ENCODE measurements around the gene HORMAD2. TPM values are rescaled to one million over a fixed set of nuclear protein-coding genes. Genes with fewer than 3 reads are reported as not detected.

Gene HORMAD2
- total and polyA plus RNA-seq, 2 donors (not counting 1 experiment from before 2014, with no cell fraction given) = not detected

DNA sequence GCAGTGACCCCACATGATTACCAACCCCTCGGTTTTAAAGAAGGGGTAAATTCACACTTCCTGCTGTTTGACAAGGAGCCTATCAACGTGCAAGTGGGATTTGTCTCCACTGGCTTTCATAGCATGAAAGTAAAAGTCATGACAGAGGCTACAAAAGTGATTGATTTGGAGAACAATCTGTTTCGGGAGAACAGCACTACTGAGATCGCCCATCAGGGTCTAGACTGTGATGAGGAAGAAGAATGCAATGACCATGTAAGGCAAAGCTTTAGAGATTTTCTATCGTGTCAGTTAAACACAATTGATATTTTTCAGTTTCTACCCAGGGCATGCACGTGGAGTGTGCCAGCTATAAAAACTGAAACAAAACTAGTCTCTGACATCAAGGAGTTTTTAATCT lies 41.7 kb downstream of the HORMAD2 start:
- H3K36me3 ChIP-seq (replicated peaks in 1 of 2; ENCODE audit: control extremely low read depth in 1 of 2, control insufficient read depth in 1 of 2, extremely low read depth in 1 of 2, insufficient read depth in 2 of 2, low read length in 1 of 2) = no peaks in the 10 kb centered on the region
- no peaks in the 10 kb centered on the region for H3K79me2 ChIP-seq (ENCODE audit: control insufficient read depth, insufficient read depth, low read length)
- no peak overlapping the region for H3K4me3 ChIP-seq (ENCODE audit: control extremely low read depth in 1 of 5, extremely low read depth in 1 of 5, insufficient read depth in 1 of 5, low read depth in 2 of 5, low read length in 4 of 5)
- no peaks in the 10 kb centered on the region for H3K27me3 ChIP-seq (replicated peaks in 1 of 4; ENCODE audit: control extremely low read depth in 1 of 4, control insufficient read depth in 3 of 4, insufficient read depth in 4 of 4, low read length in 3 of 4)
- H2AFZ ChIP-seq (ENCODE audit: insufficient read depth, low read depth, low read length, poor library complexity, severe bottlenecking) = no peak overlapping the region
- H4K20me1 ChIP-seq (ENCODE audit: control insufficient read depth, insufficient read depth, low read length, poor library complexity, severe bottlenecking) = no peaks in the 10 kb centered on the region
- DNase-seq = no peak
- POLR2A ChIA-PET = no interaction called here
- H3K27ac Mint-ChIP-seq = no peak overlapping the region
- no peaks in the 10 kb centered on the region for H3K4me1 ChIP-seq (ENCODE audit: control insufficient read depth in 2 of 2, insufficient read depth in 2 of 2, low read length in 2 of 2)
- H3K4me3 Mint-ChIP-seq = no peak overlapping the region
- peaks cover 0 to 1% (median 0%) of the 10 kb centered on the region in 3 donors for H3K9me3 ChIP-seq (ENCODE audit: control extremely low read depth in 1 of 3, control insufficient read depth in 2 of 3, insufficient read depth in 1 of 3, low read length in 2 of 3)
- no peak for ATAC-seq (ENCODE audit: low read depth)
- no peak overlapping the region for H3K9ac ChIP-seq (ENCODE audit: low read length)
- H3K27me3 Mint-ChIP-seq = peaks cover 8% of the 10 kb centered on the region
- H3K4me1 Mint-ChIP-seq = no peaks in the 10 kb centered on the region
- intact Hi-C loops (cut with micrococcal nuclease) = no loop called here
- 58% methylated on average over 3 of the region's 6 CpGs for WGBS (ENCODE audit: insufficient coverage)
- H3K27ac ChIP-seq (ENCODE audit: low read length in 2 of 2) = no peak overlapping the region
- no peak overlapping the region for H3K4me2 ChIP-seq (replicated peaks; ENCODE audit: low read depth, low read length, poor library complexity, severe bottlenecking)
- CTCF ChIA-PET = interaction anchor here (1.1 to 3.2 kb wide), 2 partner anchors 14 to 166 kb away, joined by 3 to 20 read pairs; no protein-coding TSS in a partner anchor
- TF ChIP-seq EZH2 (IDR thresholded peaks at IDR 0.05; ENCODE audit: borderline replicate concordance, insufficient read depth, low read depth, low read length, poor library complexity, severe bottlenecking) = no peak
- TF ChIP-seq, protein P1, sequence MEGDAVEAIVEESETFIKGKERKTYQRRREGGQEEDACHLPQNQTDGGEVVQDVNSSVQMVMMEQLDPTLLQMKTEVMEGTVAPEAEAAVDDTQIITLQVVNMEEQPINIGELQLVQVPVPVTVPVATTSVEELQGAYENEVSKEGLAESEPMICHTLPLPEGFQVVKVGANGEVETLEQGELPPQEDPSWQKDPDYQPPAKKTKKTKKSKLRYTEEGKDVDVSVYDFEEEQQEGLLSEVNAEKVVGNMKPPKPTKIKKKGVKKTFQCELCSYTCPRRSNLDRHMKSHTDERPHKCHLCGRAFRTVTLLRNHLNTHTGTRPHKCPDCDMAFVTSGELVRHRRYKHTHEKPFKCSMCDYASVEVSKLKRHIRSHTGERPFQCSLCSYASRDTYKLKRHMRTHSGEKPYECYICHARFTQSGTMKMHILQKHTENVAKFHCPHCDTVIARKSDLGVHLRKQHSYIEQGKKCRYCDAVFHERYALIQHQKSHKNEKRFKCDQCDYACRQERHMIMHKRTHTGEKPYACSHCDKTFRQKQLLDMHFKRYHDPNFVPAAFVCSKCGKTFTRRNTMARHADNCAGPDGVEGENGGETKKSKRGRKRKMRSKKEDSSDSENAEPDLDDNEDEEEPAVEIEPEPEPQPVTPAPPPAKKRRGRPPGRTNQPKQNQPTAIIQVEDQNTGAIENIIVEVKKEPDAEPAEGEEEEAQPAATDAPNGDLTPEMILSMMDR (IDR thresholded peaks at IDR 0.05) = no peak
- no peaks in the 10 kb centered on the region for H3K9me3 Mint-ChIP-seq (ENCODE audit: insufficient read depth)

DNA sequence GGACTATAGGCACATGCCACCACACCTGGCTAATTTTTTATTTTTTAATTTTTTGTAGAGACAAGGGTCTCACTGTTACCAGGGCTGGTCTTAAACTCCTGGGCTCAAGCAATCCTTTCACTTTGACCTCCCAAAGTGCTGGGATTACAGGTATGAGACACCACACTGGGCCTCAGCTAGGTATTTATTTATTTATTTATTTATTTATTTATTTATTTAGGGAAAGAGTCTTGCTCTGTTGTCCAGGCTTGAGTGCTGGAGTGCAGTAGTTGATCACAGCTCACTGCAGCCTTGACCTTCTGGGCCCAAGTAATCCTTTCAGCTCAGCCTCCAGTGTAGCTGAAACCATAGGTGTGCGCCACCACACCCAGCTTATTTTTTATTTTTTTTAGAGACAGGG lies 43.2 kb downstream of the HORMAD2 start:
- no peak overlapping the region for H3K27ac Mint-ChIP-seq
- intact Hi-C loops (cut with micrococcal nuclease) = no loop called here
- CTCF ChIA-PET = no interaction called here

More for the DNA sequence above, 43.2 kb downstream of the HORMAD2 start:
- no peak overlapping the region for H3K4me2 ChIP-seq (replicated peaks; ENCODE audit: low read depth, low read length, poor library complexity, severe bottlenecking)
- 100% methylated on average over 1 of the region's 1 CpG for WGBS (ENCODE audit: insufficient coverage)
- H2AFZ ChIP-seq (ENCODE audit: insufficient read depth, low read depth, low read length, poor library complexity, severe bottlenecking) = no peak overlapping the region
- H4K20me1 ChIP-seq (ENCODE audit: control insufficient read depth, insufficient read depth, low read length, poor library complexity, severe bottlenecking) = no peaks in the 10 kb centered on the region
- DNase-seq (no peak), ATAC-seq (ENCODE audit: low read depth) (no peak)
- H3K79me2 ChIP-seq (ENCODE audit: control insufficient read depth, insufficient read depth, low read length) = no peaks in the 10 kb centered on the region
- no peaks in the 10 kb centered on the region for H3K36me3 ChIP-seq (replicated peaks in 1 of 2; ENCODE audit: control extremely low read depth in 1 of 2, control insufficient read depth in 1 of 2, extremely low read depth in 1 of 2, insufficient read depth in 2 of 2, low read length in 1 of 2)
- Mint-ChIP-seq H3K27me3 (peaks cover 13% of the 10 kb centered on the region), H3K9me3 (ENCODE audit: insufficient read depth) (no peaks in the 10 kb centered on the region), H3K4me3 (no peak overlapping the region), H3K4me1 (no peaks in the 10 kb centered on the region)
- TF ChIP-seq, protein P1 (IDR thresholded peaks at IDR 0.05) = no peak
- no peak for TF ChIP-seq EZH2 (IDR thresholded peaks at IDR 0.05; ENCODE audit: borderline replicate concordance, insufficient read depth, low read depth, low read length, poor library complexity, severe bottlenecking)
- H3K9ac ChIP-seq (ENCODE audit: low read length) = no peak overlapping the region
- no peaks in the 10 kb centered on the region for H3K27me3 ChIP-seq (replicated peaks in 1 of 4; ENCODE audit: control extremely low read depth in 1 of 4, control insufficient read depth in 3 of 4, insufficient read depth in 4 of 4, low read length in 3 of 4)
- no peak overlapping the region for H3K4me3 ChIP-seq (ENCODE audit: control extremely low read depth in 1 of 5, extremely low read depth in 1 of 5, insufficient read depth in 1 of 5, low read depth in 2 of 5, low read length in 4 of 5)
- H3K27ac ChIP-seq (ENCODE audit: low read length in 2 of 2) = no peak overlapping the region
- H3K4me1 ChIP-seq (ENCODE audit: control insufficient read depth in 2 of 2, insufficient read depth in 2 of 2, low read length in 2 of 2) = no peaks in the 10 kb centered on the region
- peaks cover 0 to 1% (median 0%) of the 10 kb centered on the region in 3 donors for H3K9me3 ChIP-seq (ENCODE audit: control extremely low read depth in 1 of 3, control insufficient read depth in 2 of 3, insufficient read depth in 1 of 3, low read length in 2 of 3)
- POLR2A ChIA-PET = no interaction called here

Data from B cell (primary cell).